HG03097 (cell line): Measurements from ENCODE around the gene ATXN7.

ENCODE experiments used
- ATAC-seq: cut with Tn5 transposase; IDR thresholded peaks from one replicate; pipeline ENCODE4 v1.9.1; 2021; ENCODE audit not compliant: unreplicated experiment, low FRiP score

The ATXN7 gene

DNA sequence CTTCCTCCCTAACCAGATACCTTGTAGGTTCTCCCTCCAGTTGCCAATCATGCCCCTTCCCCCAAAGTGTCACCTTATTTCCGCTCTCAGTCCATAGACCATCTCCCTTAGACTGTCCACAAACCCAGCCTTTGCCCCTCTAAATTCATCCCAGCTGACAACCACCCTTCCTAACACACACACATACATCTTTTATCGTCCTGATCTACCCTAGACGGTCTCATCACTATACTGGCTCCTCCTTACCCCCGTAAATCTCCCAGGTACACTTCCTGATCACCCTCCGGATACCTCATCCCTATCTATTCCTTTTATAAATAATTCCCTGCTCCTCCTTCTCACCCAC is 890 bp upstream of the ATXN7 start:
- ATAC-seq: peak; percentile 5

DNA sequence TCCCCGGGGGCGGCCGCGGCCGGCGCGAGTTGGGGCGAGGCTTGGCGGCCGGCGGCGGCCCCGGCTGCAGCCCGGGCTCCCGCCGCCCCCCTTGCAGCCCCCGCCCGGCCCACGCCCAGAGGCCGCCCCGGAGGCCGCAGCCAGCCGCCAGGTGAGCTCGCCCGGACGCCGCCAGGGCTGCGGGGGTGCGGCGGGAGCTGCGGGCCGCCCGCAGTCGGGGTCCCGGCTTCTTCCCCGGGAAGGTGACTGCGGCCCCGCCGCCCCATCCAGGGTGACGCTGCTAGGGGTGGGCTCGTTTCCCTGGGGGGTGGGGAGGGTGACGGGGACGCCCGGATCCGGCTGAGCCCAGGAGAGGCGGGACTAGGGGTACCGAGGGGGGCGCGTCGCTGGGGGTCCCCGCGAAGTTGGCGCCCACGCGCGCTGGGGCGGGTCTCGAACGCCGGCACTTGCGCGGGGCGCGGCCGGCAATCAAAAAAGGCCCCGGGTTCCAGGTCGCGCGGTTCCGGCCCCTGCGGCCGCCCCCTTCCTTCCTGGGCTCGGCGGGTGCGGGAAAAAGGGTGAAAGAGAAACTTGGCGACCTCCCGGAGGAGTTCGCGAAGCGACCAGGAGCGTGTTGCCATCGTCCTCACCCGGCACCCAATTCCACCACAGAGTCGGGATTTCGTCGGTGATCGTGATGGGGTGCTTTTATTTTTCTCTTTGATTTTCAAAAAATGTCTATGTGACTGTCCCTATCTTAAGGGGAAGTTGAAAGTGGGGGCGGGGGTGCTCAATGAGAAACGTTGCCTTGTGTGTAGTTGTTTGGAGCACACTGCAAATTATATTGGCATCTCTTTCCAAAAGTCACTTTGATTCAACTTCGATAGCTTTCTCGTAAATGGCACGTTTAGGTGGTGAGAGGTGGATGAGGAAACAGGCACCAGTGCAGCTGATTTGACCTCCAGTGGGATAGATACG is 619 bp downstream of the ATXN7 start:
- peak; percentile 39 for ATAC-seq

DNA sequence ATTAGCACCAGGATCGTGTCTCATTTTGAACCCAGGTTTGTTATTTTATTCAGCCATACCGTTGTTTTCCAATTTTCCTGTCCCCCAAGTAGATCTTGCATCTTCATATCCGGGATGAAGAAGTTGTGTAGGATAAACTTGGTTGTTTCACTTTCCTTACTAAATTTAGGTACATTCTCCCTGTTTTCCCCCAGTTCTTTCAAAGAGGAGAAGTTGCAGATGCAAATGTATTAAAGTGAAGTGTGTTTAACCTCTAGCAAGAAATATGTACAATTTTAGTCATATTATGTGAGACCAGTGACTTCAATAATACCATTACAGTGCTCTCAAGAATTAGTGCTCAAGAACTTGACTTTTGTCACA is 1.3 kb downstream of the ATXN7 start:
- no peak for ATAC-seq

DNA sequence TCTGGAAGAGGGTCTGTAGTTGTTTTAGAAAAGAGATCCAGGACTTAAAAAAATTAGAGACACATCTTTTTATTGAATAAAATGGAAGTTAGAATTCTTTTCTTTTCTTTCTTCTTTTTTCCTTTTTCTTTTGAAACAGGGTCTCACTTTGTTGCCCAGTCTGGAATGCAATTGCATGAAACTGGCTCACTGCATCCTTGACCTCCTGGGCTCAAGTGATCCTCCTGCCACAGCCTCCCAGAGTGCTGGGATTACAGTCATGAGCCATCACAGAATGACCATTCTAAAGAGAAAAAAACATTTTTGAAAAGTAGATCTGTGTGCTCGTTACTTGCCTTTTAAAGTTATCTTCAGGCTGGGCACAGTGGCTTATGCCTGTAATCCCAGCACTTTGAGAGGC is 3.6 kb downstream of the ATXN7 start:
- ATAC-seq: no peak

DNA sequence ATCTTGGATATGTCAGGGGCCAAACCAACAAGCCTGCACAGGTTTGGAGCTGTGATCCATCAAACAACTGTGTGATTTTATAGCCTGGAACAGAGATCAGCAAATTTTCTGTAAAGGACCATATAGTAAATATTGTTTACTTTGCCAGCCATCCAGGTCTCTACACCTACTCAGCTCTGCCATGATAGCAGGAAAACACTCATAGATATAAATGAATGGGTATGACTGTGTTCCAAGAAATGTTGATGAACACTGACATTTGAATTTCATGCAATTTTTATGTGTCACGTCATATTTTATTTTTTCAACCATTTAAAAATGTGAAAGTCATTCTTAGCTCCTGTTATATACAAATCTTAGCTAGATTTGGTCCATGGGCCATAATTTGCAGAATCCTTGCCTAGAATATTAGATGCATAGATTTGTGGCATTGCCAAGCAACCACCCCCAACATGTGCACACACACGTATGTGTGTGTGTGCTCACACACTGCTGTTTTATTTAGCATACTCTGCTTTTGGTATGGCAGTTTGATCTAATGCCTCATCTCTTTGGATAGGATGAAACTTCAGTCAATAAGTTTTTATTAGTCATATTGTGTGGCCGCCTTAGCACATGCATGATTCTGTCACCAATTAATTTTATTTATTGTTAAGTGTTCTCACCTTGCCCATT is 6.4 kb downstream of the ATXN7 start:
- ATAC-seq: no peak

DNA sequence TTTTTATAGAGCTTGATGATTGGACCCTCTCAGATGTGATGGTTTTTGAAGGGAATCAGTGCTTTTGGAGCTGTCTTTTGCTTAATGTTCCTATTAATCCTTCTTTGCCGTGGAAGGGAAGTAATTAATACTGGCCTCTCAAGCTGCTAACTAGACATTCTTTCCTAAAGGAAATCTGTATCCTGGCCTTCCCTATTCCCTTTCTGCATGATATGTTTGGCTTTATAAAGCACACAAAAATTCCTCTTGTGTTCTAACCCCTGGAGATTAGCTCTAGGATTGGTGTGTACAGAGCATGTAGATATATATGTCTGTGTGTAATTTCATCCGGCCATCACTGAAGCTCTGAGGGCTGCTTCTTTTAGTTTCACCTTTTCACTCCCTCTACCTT is 6.9 kb downstream of the ATXN7 start:
- no peak for ATAC-seq

DNA sequence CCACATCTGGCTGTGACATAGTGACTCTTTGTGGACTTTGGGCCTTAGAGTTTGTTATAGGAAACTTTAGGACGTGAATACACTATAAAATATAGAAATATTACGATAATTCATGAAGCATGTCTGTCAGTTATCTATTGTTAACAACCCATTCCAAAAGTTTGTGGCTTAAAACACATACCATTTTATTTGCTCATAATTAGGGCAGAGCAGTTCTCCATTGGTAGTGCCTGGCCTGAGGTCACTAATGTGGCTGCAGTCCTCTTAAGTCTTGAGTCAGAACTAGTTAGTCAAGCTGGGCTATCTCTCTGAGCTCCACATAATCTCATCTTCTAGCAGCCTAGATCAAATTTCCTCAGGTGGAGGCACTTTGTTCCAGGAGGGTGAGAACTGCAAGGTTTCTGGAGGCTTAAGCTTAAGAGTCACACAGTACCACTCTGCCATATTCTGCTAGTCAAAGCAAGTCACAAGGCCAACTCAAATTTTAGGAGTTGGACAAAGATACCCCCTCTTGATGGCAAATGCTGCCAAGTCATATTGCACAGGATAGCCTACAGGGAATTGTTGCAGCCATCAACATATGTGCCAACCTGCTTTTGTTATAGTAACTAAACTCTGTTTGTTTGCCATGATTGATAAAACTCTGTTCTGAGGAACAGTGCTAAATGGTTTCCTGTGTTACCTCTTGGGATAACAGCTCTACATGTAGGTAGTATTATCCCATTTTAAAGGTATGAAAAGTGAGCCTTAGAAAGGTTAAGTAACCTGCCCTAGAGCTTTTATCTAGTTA is 8.7 kb downstream of the ATXN7 start:
- ATAC-seq: no peak

DNA sequence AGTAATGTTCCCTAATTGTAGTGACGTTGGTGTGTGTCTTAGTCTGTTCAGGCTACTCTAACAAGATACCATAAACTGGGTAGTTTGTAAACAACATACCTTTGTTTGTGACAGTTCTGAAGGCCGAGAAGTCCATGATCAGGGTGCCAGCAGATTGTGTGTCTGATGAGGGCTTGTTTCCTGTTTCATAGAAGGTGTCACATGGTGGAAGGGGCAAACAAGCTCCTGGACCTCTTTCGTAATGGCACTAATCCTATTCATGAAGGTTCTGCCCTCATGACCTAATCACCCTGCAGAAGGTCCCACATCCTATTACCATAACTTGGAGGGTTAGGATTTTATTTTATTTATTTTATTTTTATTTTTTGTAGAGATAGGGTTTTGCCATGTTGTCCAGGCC is 11.1 kb downstream of the ATXN7 start:
- no peak for ATAC-seq

DNA sequence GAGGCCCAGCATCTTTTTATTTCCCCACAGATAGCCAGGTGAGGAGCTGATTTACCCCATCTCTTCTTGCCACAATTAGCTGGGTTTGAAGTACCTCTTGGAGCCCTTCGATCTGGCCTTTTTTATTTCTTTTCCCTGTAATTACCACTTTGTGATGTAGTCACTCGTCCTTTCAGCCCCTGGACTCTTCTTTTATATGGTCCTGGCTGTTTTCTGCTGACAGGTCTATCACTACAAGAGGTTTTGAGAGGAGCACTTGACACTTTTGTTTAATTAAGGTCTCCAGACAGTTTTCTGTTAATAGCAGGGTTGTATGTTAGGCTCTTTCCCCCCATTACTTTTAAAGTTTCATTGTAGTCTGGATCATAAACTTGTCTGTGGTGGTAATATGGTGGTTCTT is 11.8 kb downstream of the ATXN7 start:
- no peak for ATAC-seq

DNA sequence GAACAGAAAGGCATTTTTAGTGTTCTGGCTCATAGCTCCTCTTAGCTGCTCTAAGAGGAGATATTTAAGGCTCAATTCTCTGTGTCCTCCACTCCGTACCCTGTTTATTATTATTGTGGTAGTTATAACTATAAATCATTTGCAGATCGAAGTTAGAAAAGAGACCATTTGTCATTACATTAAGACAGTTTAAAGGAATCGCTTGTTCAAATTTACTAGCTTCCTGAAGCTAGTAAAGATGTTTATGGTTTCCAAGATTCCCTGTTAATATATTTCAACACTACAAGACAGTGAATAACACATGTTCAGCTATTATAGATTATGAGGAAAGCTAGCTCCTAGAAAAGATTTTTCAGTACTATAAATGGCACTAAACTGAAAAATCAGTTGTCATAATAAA is 12.6 kb downstream of the ATXN7 start:
- ATAC-seq: no peak

DNA sequence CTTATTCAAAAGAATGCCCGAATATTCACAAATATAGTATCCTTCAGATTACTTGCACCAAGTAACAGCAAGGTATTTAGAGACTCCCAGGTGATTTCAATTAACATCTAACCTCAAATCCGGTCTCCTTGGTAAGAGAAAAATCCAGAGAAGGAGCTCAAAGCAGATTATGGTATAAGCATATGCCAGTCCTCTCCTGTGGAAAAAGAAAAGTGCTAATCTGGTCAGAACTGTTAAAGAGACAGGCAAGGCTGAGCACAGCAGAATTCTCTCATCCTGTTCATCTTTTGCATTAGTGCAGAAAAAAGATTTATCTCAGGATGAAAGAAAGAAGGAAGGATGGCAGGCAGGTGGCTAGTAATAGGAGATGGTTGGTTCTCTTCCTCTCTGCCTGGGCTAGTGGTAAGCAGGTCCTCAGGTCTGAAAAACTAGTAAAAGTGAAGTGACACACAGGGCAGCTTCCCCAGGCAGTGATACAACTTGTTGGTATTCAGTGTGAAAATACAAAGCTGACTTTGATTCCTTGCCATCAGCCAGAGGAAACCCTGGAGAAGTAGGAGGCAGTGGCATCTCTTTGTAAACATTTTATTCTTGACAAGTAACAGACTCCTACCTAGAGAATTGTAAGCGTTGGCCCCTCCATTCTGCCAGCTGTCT is 14.2 kb downstream of the ATXN7 start:
- no peak for ATAC-seq

DNA sequence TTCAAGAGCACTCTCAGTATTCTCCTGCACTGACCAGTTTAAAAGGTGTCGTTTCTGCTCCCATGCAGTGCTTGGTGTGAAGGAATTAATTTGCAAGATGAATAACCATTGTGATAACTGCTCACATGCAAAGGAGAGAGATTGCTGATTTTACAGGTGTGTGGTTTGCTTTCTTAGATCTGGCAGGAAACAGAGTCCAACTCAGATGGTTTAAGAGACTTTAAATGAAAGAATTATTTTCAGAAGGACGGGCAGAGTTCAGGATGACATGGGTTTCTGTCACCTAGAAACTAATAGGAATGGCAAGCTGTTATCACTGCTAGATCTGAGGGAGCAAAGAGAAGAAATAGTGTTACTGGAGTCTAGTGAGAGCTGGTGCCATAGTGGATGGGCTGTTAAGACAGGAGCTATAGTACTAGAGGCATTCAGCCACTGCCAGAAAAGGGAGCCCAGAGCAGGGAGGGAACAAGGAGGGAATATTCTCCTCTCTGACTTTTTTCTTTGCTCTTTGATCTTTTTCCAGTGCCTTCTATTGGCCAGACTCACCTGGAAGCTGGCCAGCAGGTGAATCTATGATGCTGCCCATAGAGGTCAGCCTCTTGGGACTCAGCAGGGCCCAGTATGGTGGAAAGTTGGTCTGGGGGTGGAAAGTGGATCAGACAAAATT is 14.9 kb downstream of the ATXN7 start:
- ATAC-seq: no peak

DNA sequence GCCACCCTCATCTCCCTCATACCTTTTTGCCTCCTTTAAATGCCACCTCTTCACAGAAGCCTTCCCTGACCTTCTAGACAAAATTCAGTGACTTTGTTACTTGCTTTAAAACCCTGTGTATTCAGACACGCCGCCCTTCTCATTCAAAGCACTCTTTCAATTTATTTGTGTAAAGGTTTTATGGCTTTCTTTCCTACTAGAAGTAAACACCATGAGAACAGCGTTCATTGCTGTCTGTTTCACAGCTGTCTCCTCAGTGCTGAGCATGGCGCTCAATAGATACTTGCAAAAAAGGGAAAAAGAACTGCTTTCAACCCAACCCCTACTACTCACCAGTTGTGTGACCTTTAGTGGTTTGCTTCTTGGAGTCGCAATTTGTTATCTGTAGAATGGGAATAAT is 17.0 kb downstream of the ATXN7 start:
- ATAC-seq: no peak

DNA sequence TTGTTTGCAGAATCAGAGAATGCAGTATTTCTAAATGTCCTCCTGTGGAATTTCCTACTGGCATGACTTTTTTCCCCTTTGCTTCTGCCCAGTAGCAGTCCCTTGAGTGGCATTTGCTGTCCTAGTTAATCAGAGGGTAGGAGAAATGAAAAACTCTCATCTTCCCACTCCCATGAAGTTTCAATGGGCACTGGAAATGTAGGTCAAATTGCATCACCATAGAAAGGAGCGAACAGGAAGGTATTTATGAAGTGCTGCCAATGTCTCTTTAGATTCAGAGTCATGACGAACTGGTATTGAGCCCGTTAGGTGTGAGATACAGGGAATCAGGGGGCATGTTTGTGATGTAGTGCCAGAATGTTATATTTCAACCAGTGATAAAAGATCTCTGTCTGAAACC is 23.2 kb downstream of the ATXN7 start:
- no peak for ATAC-seq

DNA sequence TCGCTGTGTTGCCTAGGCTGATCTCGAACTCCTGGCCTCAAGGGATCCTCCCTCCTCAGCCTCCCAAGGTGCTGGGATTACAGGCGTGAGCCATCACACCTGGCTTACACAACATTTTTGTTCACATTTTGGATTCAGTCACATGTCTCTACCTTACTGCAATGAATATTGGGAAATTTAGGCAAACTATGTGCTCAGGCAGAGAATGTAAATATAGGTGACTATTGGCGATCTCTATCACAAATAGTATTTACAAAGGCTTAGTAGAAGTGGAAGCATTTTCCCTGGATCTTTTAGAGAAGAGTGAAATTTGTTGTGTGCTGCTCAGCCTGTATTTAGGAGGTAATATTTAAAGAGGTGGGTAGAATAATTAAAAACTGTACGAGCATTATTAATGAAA is 27.9 kb downstream of the ATXN7 start:
- no peak for ATAC-seq

DNA sequence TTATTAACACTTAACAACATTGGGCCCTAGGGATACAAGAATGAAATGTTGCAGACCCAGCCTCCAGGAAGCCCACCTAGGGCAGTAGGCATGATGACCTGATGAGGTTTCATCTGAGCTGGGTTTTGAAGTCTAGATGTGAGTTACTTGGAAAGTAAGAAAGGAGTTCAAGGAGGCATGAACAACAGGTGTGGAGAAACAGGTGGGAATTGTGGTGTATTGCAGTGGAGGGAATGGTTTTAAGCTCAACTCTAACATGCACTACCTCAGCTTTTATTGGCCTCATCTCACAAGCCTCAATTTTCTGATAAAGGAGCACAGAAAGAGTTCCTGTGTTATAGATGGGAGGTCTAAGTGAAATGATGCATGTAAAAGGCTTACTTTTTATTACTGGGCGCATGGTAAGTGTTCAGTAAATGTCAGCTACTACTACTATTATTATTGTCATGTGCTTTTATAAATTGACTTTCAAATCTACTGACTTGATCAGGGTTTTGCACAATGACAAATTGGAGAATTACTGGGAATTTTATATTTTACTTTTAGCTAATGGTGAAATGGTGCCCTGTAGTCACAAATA is 29.2 kb downstream of the ATXN7 start:
- no peak for ATAC-seq

DNA sequence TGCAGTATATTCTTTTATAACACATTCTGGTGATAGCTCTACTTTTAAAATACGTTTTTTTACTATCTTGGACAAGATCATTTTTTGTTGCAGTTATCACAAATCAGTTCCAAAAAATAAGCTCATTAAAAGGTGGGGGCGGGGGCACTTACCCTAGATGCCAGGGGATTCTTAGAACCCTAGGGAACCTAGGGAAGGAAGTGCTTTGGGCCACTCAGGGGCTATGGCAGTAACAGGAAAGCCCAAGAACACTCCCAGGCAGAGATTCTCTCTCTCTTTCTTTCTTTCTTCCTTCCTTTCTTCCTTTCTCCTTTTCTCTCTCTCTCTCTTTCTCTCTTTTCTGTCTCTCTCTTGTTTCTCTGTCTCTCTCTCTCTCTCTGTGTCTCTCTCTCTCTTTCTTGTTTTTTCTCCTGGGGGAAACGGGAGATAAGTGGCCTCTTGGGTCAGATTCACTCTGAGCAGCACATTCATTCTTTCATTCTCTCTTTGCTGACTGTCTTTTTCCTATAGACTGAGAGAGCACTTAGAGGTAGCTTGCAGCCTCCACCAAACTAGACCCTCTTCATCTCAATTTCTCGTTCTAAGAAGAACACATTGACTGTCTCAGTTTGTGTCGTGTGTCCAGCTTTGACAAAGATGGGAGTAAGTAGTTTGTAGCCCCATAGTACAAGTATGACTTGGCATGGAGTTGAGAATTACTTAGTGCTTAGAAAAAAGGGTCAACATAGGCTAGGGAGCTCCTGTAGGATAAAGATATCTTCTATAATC is 31.9 kb downstream of the ATXN7 start:
- ATAC-seq: no peak

DNA sequence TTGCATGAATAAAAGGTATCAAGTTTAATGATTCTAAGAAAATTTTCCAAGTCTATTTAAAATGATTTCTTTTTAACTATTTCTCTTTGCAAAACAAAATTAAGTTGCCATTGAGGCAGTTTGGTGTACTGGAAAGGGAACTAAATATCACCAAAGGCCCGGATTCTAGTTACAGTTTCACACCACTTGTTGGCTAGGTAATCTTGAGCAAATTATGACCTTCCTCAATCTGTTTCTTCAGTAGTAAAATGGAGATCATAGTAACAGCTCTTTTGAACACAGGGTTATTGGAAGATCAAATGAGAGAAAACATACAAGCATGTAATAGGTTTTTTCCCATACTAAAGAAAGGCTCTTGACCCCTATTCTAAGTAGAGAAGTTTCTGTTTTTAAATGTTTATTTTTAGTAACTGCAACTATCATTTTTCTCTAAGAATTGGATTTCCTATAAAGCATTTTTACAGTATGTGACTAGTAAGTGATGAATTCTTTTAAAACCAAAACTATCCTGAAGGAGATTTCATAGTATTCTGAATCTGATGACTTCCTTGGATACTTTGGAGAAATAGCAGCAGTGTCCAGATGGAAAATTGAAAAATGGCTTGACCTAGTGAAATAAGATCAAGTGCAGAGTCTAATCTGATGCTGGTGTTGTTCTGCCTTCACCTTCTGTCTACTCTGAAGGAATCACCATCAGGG is 32.8 kb downstream of the ATXN7 start:
- ATAC-seq: no peak

DNA sequence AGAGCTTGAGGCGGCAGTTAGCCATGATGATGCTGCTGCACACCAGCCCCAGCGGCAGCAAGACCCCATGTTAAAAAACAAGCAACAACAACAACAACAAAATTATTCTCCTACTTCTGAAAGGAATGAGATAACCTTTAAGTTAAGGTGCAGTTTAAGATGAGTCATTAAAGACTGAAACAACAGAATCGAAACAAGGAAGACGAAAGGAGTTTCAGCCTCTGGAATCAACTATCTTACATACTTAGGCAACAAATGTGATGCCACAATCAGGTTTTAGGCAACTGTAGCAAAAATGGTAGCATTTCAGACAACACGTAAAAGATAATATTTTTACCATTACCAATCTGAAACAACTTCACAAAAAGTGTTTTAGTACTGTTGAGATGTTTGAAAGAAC is 36.3 kb downstream of the ATXN7 start:
- no peak for ATAC-seq
